DMS153 treated with DMSO at 0.1 percent for 48 hours (cell line): ENCODE measurements around the gene TAF3.
A peak's percentile ranks its signal among the peaks of the same experiment; 100 is the strongest.

Source experiments
- DNase-seq: peaks from one replicate; lab custom pipeline; 2025; ENCODE audit not compliant: unreplicated experiment; lab: John Stamatoyannopoulos, UW

The TAF3 gene

GRCh38 chr10:8043569-8044306 is 225.4 kb downstream of the TAF3 start:
- DNase-seq = no peak

- DNase-seq = no peak
Measured at GRCh38 chr10:8044331-8044907, 226.1 kb downstream of the TAF3 start.

DNA sequence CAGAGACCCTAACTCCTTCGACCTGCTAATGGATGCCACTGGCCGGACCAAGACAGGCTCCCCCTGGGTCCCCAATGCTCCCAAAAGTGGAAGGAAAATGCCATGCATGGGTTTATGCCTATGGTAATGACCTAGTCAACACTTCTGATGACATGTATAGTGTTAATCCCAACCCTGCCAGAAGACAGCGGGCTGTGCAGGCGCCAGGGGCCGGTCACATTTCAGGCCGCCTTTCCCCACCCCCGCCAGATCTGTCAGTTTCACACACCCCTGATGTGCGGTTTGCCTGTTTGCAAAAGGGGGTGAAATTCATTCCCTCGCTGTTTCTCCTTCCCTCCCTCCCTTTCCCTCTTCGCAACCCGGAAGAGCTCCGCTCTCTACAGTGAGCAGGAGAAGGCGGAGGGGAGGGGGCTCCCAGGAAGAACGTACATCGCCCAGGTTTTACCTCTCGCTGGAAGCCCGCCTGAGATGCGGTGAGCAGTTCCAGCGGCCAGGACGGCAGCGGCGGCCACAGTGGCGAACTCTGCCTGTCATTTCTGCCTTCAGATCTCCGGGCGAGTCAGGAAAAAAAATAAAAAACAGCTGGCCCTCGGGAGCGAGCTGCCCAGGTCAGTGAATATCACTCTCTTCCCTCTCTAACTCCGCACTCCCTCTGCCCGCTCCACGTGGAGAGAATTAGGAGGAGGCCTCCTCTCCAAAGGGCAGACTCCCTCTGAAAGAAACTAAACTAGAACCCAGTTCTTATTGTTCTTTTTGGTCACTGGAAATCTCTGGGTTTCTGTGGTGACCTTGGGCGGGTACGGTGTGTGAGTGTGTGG is 226.8 kb downstream of the TAF3 start:
- no peak for DNase-seq

DNA sequence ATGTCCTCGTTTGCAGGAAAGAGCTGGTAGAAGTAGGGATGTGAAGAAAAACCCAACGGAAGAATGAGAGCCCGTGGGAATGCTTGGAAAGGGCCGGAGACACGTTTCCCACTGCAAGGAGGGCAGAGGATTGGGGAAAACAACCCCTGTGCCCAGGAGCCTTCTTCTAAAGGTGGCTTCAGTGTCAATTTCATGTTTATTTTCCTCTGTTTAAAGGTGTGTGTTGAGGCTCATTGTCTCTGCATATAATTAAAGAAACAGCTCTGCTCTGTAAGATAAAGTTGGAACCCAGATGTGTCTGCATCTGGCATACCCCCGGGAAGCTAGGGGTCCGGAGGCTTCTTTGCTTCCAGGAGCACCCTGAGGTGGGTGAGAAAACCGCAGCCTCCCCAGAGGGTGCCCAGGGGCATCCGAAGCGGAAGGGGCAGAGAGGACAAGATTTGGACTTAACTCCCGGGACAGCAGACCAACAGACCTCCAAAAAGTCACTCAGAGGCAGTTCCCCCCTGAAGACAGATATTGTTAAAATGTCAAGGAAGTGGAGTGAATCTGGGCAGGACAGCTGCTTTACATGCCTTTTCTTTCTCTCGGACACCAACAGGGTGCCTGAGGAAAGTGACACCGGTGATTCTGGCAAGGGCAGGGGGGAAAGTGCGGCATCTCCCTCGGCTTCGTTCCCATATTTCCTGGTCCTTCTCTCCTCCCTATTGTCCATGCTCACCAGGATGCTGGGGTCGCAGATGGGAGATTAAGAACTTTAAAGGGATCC is 227.6 kb downstream of the TAF3 start:
- DNase-seq = no peak

DNA sequence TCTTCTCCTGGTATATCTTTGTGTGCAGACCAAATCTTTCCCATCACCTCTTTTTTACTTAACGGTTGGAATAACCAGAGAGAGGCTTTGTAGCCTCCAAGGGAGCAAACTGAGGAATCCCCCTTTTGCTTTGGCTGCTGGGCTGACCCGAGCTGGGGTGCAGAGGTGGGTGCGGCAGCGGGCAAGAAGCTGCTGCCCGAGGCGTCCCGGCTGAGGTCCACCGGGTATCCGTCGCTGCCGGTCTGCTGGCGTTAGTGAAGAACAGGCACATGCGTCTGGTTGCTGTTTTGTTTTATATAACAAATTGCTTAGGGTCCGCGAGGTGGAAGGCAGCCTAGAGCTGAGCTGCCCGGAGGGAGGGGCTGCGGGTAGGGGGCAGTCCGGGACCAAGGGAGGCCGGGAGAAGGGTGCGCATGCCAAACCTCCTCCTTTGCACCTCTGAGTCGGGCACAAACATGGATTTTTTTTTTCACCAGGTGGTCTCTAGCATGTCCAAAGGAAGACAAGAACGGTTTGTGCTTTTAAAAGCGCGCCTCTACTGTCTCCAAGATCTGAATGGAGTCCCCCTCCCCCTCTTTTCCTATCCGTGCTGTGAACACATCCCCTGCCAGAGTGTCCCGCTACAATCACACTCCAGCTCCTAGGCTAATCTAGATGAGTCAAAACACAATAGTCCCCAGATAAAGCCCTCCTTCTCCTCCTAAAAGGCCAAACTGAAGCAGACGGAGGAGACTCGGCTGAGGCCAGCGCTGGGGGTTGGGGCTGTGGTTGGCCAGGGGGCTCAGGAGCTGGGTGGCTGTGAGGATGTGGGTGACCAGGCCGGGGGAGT is 229.4 kb downstream of the TAF3 start:
- DNase-seq = no peak

DNA sequence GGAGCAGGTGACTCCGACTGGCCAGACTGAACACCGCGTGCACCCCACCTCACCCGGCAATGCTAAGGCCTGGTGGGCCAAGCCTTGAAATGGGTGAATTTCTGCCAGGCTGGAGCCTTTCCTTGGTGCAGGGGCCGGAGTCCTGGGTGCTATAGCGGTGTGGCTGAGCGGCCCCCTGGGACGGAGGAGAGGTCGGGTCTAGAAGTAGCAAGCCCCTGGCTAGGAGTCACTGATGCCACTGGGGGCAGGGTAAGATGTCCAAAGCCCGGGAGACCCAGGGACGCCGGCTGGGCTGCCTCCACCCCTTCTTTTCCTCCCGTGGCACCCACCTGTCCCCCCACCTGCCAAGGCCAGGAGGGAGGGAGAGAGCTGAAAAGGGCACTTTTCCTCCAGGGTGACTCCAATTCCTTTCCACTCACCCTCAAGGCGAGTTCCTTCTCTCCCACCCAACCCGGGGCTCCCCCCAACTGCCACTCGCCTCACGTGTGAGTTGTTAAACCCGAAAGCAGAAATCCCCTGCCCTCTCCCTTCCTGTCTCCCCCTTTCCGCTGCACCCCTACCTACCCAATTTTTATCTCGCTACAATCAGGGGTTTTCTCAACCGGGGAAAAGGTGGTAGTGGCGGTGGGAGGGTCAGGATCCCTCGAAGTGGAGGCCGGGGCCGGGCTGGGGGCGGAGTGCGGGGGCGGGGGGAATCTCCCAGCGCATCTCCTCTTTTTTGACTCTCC is 230.1 kb downstream of the TAF3 start:
- DNase-seq = no peak

GRCh38 chr10:8049045-8049864 is 230.9 kb downstream of the TAF3 start:
- DNase-seq = no peak

GRCh38 chr10:8049865-8050555 is 231.7 kb downstream of the TAF3 start:
- no peak for DNase-seq

DNA sequence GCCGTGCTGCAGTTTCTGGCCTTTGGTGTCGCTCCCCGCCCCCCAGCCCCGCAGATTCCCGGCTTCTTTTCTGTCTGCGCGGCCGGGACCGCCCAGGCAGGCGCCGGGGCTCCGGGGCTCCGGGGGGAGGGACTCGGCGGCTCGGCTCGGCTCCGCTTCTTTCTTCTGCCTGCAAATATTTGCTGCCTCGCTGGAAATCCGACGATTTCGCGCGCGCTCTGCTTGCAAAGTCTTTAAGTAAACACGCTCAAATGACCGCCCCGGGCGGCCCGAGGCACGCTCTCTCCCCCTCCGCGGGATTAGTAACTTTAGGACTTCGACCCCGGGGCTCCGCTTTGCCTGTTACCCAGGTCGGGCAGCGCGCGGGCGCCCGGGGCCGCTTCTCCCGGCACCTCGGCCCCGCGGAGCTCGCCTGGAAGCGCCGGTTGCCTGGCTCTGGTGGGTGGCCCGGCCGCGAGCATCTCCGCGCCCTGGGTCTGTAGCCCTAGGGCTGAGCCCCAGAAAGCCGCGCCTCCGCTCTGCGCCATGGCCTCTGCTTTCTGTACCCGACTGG is 232.3 kb downstream of the TAF3 start:
- no peak for DNase-seq

GRCh38 chr10:8051109-8051821 is 233.0 kb downstream of the TAF3 start:
- DNase-seq = no peak

GRCh38 chr10:8051851-8052257 is 233.5 kb downstream of the TAF3 start:
- DNase-seq = no peak

DNA sequence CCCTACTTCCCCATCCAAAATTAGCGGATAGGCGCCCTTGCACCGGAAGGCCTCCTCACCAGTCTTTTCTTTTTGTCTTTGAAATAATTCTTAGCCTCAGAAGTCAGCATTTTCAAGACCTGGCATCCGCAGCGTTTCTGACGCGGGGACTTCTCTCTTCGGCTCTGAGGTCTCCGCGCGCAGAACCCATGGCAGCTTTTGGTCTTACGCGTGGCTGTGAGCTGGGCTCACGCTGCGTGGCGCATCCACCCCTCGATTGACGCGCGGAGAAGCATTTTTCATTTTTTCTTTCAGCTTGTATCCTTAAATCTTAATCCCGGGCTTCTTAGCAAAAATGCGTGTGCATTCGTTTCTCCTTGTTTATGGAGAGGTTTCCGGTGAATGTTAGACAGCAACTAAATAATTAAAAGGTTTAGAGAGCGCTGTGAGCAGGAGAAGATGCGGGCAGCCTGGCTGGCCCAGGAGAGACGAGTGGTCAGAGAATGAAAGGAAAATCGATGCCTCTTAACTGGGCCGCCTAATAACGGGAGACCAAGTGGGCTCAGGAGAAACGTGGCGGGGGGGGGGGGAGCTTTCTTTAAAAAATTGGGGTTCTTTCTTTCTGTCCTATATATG is 234.1 kb downstream of the TAF3 start:
- DNase-seq = no peak

DNA sequence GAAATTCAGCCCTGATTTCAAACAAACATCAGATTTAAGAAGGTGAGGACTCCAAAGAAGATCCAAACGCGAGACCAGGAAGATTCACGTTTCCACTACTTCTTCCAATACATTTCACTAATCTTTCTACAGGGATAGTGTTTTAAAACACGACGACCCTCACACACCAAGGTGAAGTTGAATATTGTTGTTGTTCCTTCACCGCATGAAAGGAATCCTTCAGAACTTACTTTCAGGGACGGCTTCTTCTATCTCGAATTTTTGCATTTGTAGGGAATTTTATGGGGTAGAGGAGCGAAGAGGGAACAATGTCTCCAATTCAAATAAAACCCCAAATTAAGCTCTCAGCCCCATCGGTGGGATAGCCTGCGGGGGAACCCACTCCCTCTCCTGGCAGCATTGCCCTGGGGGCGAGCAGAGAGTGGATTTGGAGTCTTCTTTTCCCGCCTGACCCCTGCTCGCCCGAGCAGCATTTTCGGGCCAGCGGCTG is 234.7 kb downstream of the TAF3 start:
- no peak for DNase-seq

DNA sequence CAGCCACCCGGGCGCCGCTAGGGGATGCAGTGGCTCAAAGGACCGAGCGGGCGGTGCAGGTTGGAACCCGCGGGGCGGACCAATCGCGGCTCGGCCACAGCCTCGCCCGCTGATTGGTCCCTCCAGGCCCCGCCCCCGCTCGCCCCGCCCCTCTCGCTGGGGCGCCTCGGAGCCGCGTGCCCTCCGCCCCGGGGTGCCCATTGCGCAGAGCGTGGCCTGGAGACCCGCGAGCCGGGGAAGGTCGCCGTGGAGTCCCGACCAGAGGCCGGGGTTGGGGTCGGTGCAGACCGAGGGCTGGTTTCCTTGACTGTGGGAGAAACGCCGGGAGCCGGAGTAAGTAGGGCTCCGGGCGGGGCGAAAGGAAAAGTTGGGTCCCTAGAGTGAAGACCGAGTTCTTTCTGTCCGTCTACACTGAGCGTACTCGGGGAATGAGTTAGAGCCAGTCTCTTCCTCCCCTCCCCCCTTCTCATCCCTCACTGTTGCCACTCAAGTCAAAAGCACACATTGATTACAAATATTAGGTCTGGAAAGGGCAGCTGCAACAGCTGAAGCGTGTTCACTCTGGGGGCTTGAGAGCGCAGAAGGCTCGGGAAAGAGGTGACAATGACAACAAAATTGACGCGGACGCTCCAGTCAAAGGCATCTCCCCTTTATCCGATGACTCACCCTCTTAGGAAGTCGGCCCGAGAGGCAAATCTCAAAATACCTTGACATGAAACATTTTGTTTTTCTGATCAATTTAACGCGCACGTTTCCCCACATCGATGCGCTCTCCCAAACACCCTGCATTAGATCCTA is 235.3 kb downstream of the TAF3 start:
- DNase-seq = peak; percentile 30

GRCh38 chr10:8054244-8054493 is 235.9 kb downstream of the TAF3 start:
- no peak for DNase-seq
